Measurements from ENCODE around the gene TMEM184B.

The TMEM184B gene

DNA sequence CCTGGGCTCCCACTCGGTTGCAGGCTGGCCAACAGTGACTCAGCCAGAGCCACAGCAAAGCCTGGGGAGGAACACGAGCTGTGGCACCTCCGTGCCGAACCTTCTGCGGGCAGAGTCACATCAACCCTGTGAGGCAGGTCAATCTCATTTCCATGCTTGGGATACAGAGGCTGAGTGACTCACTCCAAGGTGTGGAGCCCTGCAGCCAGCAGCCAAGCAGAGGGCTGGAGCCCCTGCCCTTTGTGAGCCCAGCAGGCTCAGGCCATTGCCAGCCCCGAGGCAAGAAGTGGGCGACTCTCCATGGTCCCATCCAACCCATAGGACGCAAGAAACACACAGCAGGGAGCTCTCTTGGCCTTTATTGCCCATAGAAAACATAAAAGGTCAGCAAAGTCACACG is 23.1 kb upstream of the TMEM184B start:
- H3K27me3 Mint-ChIP-seq = no peaks in the 10 kb centered on the region
- no peak for ATAC-seq
- no peaks in the 10 kb centered on the region for H3K9me3 Mint-ChIP-seq
- peaks cover 66% of the 10 kb centered on the region for H3K36me3 Mint-ChIP-seq
- no peaks in the 10 kb centered on the region for H3K4me1 Mint-ChIP-seq
- H3K4me3 Mint-ChIP-seq = no peak overlapping the region
- no peak overlapping the region for H3K27ac Mint-ChIP-seq

DNA sequence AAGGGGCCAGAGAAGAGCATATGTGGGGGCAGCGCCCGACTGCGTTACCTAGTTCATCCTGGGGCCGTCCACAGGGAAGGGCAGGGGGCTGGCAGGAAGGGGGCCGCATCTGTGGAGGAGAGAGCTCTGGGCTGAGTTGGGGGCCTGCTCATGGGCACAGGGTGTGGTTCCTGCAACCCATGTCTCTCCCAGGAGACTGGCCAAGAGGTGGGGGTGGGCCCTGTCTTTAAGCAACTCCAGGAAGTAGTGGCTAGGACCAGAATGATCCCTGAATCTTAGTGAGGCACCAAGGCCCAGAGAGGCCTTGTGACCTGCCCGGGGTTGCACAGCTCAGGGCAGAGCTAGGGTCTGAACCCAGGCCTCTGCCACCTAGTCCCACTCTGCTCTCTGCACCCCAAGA is 22.5 kb upstream of the TMEM184B start:
- Mint-ChIP-seq H3K27ac (no peak overlapping the region), H3K36me3 (peaks cover 63% of the 10 kb centered on the region), H3K4me3 (no peak overlapping the region), H3K9me3 (no peaks in the 10 kb centered on the region), H3K27me3 (no peaks in the 10 kb centered on the region), H3K4me1 (no peaks in the 10 kb centered on the region)
- ATAC-seq = no peak

DNA sequence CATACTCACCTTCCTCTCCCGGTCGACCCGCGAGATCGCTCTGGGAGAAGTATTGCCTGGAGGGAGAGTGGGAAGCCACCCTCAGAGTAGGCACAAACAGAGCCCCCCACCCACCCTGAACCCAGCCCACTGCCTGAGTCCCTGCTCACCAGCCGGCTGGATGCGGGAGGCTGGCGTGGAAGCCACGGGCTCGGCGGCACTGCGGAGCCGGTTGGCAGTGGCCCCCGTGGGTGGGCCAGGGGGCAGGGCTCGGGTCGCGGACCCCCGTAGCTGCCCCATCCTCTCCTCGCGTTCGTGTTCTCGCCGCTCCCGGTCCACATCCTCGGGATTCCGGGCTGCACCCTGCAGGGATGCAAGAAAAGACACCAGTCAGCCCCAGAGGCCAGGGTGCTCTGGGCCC is 21.4 kb upstream of the TMEM184B start:
- no peak overlapping the region for H3K27ac Mint-ChIP-seq
- H3K9me3 Mint-ChIP-seq = no peaks in the 10 kb centered on the region
- peaks cover 52% of the 10 kb centered on the region for H3K36me3 Mint-ChIP-seq
- no peak overlapping the region for H3K4me3 Mint-ChIP-seq
- H3K27me3 Mint-ChIP-seq = no peaks in the 10 kb centered on the region
- no peak for ATAC-seq
- H3K4me1 Mint-ChIP-seq = no peaks in the 10 kb centered on the region

DNA sequence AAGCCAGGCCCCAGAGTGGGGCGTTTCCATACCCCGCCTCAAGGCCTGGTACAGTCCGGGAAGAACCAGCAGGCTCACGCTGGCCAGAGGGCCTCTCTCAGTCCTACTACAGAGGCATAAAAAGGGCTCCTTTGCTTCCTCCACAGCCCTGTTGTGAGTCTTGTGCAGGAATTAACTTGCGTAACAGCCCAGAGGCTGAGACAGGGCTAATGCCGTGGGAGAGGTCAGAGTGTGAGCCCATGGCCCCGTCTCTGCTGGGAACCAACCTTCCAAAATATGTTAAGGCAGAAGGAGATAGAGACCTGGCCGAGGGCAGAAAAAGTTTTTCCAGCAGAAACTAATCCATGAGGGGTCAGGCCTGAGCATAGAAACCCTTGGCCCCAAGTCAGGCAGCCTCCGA is 19.9 kb upstream of the TMEM184B start:
- H3K27me3 Mint-ChIP-seq = no peaks in the 10 kb centered on the region
- ATAC-seq = no peak
- H3K27ac Mint-ChIP-seq = no peak overlapping the region
- no peaks in the 10 kb centered on the region for H3K4me1 Mint-ChIP-seq
- H3K36me3 Mint-ChIP-seq = peaks cover 43% of the 10 kb centered on the region
- no peak overlapping the region for H3K4me3 Mint-ChIP-seq
- H3K9me3 Mint-ChIP-seq = no peaks in the 10 kb centered on the region

DNA sequence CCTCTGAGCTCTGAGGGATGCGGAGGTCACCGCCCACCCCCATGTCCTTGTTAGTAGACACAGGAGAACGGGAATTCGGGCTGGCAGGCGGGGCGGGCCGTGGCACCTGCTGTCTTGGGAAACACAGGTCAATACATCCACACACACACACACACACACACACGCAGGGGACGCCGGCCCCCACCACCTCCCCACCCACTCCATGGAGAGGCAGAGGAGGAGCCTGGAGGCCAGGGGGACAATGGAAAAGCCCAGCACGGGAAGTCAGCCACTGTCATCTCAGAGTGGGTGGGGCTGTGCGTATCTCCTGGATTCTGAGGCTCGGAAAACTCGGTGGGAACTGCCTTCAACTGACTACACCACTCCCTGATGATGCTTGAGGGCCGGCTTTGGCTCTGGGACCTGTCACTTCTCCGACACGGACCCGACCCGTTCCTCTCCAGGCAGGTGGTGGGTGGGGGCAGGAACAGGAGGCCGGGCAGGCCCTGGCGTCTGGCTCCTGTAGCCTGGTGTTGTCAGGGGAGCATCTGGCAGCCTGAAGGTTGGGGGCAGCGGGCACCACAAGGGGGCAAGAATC is 18.5 kb upstream of the TMEM184B start:
- no peaks in the 10 kb centered on the region for H3K27me3 Mint-ChIP-seq
- peaks cover 33% of the 10 kb centered on the region for H3K36me3 Mint-ChIP-seq
- H3K4me1 Mint-ChIP-seq = no peaks in the 10 kb centered on the region
- H3K9me3 Mint-ChIP-seq = no peaks in the 10 kb centered on the region
- no peak overlapping the region for H3K27ac Mint-ChIP-seq
- no peak overlapping the region for H3K4me3 Mint-ChIP-seq
- ATAC-seq = no peak

DNA sequence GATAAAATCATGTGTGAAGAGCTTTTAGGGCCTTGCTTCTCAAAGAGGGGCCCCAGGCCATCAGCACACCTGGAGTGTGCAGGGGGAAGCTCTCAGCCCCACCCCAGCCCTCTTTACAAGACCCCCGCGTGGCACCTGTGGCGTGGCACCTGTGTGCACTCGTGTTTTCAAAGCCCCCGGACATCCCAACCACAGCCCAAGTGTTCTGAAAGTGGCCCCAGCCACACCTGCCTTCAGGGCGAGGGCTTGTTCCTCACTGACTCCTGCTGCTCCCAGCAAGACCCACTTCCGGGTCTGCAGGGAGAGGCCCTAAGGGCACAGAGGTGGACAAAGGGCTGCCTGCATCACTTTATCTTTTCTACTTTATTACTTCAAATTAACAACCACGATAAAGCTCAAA is 17.5 kb upstream of the TMEM184B start:
- Mint-ChIP-seq H3K27me3 (no peaks in the 10 kb centered on the region), H3K27ac (no peak overlapping the region), H3K9me3 (no peaks in the 10 kb centered on the region), H3K36me3 (peaks cover 32% of the 10 kb centered on the region), H3K4me3 (no peak overlapping the region), H3K4me1 (no peaks in the 10 kb centered on the region)
- no peak for ATAC-seq

DNA sequence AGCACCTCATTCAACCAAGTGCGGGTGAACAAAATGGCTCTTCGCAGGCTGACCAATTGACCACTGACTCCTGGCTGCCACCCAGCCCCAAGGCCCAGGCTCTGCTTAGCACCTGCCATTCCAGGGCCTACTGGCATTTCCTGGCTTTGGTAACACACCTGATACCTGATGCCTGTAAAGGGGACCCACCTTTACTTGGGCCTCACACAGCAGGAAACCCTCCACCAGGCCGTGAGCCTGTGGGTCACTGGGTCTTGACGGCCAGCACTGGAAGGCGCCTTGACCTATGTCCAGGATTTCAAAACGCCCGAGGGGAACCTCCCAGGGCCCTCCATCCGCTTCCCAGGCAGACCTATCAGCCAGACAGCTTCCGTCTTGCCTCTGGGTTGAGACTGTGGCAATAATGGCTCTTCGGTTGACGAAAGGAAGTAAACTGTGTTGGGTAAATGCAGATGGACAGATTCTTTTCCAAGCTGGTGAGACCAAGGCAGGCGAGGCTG is 16.8 kb upstream of the TMEM184B start:
- H3K4me1 Mint-ChIP-seq = no peaks in the 10 kb centered on the region
- H3K36me3 Mint-ChIP-seq = peaks cover 27% of the 10 kb centered on the region
- no peak for ATAC-seq

DNA sequence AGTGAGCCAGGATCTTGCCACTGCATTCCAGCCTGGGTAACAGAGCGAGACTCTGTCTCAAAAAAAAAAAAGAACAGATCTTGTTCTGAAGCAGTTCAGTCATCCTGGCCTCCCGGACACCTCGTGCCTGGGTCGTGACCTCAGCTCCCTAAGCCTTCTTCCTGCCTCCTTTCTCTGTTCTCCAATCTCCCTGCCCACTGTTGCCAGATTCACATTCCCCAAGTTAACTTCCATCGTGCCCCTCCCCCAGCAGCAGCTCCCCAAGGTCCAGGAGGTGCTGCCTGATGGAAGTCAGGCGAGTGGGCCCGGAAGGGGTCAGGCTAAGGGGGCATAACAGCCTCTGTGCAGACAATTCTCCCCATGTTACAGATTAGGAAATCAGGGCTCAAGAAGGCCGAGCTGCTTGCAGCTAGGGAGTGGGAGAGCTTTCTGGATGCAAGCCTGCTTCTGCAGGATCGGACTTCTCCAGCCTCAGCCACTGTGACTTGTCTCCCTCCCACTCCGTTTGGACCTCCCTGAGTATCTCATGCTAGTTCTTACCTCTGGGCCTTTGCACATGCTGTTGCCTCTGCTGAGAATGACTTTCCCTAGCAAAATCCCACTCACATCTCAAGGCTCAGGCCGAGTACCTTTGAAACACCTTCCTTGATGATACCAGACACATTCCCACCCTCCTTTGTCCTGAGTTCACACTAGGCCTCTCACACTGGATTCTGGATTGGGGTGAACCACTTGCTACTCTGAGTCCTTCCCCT is 14.3 kb upstream of the TMEM184B start:
- Mint-ChIP-seq H3K4me3 (no peak overlapping the region), H3K27me3 (no peaks in the 10 kb centered on the region), H3K4me1 (no peaks in the 10 kb centered on the region), H3K9me3 (no peaks in the 10 kb centered on the region), H3K27ac (no peak overlapping the region), H3K36me3 (peaks cover 9% of the 10 kb centered on the region)
- ATAC-seq = no peak

More for the DNA sequence above, 16.8 kb upstream of the TMEM184B start:
- no peak overlapping the region for H3K4me3 Mint-ChIP-seq
- H3K27ac Mint-ChIP-seq = no peak overlapping the region
- H3K27me3 Mint-ChIP-seq = no peaks in the 10 kb centered on the region
- no peaks in the 10 kb centered on the region for H3K9me3 Mint-ChIP-seq

DNA sequence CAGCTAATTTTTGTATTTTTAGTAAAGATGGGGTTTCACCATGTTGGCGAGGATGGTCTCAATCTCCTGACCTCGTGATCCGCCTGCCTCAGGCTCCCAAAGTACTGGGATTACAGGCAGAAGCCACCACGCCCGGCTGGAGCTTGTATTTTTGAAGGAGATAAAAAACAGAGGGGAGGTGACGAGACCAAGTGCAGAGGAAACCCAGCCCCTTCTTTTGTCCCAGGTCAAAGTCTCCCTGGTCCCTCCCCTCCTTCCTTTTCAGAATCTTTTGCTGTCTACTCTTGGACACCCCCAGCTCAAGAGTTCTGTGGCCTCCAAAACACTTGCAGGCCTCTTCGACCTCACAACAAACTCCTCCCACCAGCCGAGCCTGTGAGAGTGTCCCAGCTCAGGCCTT is 12.2 kb upstream of the TMEM184B start:
- Mint-ChIP-seq H3K36me3 (no peaks in the 10 kb centered on the region), H3K4me3 (no peak overlapping the region), H3K27ac (no peak overlapping the region), H3K4me1 (no peaks in the 10 kb centered on the region), H3K27me3 (no peaks in the 10 kb centered on the region), H3K9me3 (no peaks in the 10 kb centered on the region)
- ATAC-seq = no peak

DNA sequence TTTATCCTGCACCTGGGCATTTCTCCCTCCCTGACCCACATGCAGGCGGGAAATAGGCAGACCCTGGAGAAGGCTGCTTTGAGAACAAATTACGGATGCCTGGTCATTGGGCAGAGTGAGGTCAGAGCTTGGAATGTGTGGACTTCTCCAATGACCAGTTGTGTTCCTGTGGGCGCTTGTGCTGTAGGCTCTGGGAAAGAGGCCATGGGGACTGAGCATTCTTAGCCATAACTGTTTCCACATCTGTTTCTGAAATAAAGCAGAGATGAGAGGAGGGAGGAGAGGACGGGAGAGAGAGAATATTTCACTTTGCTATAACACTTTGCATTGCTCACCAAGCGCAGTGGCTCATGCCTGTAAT is 11.2 kb upstream of the TMEM184B start:
- no peak for ATAC-seq
- Mint-ChIP-seq H3K4me3 (no peak overlapping the region), H3K27me3 (no peaks in the 10 kb centered on the region), H3K9me3 (no peaks in the 10 kb centered on the region), H3K27ac (no peak overlapping the region), H3K4me1 (no peaks in the 10 kb centered on the region), H3K36me3 (no peaks in the 10 kb centered on the region)

DNA sequence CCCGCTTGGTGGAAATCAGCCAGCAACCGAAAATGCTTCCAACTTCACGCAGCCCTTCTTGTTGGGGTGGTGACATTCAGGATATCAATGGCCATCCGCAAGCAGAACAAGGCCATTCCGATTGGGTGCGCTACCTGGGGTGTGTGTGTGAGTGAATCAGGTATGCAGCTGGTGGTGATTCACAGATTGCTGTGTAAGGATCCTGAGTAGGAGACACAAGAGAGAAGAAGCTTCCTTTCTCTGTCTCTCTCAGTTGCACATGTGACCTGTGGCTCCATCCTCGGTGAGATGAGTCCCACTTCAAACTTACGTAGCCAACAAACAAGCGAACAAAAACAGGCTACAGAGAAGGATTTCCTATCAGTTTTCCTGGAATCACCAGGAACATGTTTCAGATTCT is 9.6 kb upstream of the TMEM184B start:
- no peak overlapping the region for H3K27ac Mint-ChIP-seq
- H3K4me1 Mint-ChIP-seq = peaks cover under 1% of the 10 kb centered on the region
- no peaks in the 10 kb centered on the region for H3K36me3 Mint-ChIP-seq
- ATAC-seq = no peak
- no peaks in the 10 kb centered on the region for H3K9me3 Mint-ChIP-seq
- no peak overlapping the region for H3K4me3 Mint-ChIP-seq
- H3K27me3 Mint-ChIP-seq = no peaks in the 10 kb centered on the region

DNA sequence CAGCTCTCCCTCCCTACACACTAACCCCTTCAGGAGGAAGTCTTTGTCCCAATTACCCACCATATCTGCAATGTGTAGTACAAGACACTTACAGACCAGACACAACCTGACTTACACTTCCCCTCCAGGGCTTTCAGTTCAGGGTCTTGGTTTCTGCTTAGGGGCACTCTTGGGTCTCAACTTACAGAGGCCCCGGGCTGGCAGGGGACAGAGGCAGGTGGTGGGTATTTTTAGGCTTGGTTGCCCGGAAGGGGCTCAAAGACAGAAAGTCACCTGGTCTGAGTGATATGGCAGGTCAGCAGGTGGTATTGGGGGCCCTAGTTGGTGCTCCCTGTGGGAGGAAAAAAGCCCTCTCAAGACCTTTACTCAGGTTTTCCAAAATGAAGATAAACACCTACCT is 3.4 kb upstream of the TMEM184B start:
- no peaks in the 10 kb centered on the region for H3K36me3 Mint-ChIP-seq
- H3K27me3 Mint-ChIP-seq = no peaks in the 10 kb centered on the region
- no peak overlapping the region for H3K4me3 Mint-ChIP-seq
- H3K4me1 Mint-ChIP-seq = peaks cover 43% of the 10 kb centered on the region
- no peak overlapping the region for H3K27ac Mint-ChIP-seq
- ATAC-seq = no peak
- H3K9me3 Mint-ChIP-seq = no peaks in the 10 kb centered on the region

DNA sequence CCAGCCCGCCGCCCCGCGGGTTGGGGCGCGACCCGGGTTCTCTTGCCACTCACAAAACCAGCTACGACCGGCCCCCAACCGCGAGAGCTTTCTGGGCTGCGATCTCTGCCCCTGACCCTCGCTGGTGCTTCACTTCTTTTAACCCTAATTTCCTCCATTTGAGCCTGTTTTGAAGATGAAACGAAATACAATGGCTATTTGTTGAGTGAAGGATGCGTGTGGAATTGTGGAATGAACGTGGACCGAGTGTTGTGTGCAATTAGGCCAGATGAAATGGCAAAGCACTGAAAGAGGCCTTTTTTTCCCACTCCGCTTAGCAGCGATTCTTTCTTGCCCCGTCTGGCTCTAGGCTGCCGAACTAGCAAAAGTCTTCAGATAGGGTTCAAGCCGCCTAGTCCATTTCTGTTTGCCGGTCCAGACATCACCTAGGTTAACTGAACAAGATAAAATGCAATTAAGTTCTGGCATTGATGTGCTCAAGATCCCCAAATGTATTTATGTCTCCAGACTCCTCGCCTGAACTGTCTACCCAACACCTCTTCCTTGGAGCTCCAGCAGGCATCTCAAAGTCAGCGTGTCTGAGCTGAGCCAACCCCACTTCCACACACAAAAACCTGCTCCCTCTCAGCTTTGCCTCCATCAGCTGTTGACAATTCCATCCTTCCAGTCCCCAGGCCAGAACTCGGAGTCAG is 471 bp upstream of the TMEM184B start:
- peaks cover 64% of the 10 kb centered on the region for H3K4me1 Mint-ChIP-seq
- H3K27ac Mint-ChIP-seq = peak overlapping the region; percentile 95
- H3K36me3 Mint-ChIP-seq = peaks cover 5% of the 10 kb centered on the region
- H3K4me3 Mint-ChIP-seq = peak overlapping the region; percentile 91
- no peaks in the 10 kb centered on the region for H3K27me3 Mint-ChIP-seq
- ATAC-seq = no peak
- H3K9me3 Mint-ChIP-seq = no peaks in the 10 kb centered on the region

DNA sequence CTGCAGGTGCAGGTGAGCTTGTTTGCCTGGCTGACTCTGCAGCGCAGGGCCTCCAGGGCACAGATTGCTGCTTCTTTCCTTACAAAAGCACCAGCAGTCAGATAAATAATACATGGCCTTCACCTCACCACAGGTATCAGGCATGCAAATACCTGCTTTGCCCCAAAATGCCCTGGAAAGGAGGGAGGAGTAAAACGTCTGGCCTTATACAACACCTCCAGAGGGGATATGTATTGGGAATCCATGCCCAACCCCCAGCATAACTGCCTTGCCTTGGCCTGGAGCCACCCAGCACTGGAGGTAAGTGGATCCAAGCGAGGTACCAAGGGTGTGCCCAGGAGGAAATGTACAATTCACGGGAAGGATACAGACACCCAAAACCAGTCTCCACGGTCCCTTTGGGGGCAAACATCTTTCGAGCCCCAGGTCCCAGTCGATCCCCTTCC is 860 bp downstream of the TMEM184B start:
- H3K4me1 Mint-ChIP-seq = peaks cover 71% of the 10 kb centered on the region
- peaks cover 5% of the 10 kb centered on the region for H3K36me3 Mint-ChIP-seq
- H3K4me3 Mint-ChIP-seq = peak overlapping the region; percentile 91
- H3K27ac Mint-ChIP-seq = peak overlapping the region; percentile 95
- peak; percentile 21 for ATAC-seq
- H3K27me3 Mint-ChIP-seq = no peaks in the 10 kb centered on the region
- H3K9me3 Mint-ChIP-seq = no peaks in the 10 kb centered on the region

DNA sequence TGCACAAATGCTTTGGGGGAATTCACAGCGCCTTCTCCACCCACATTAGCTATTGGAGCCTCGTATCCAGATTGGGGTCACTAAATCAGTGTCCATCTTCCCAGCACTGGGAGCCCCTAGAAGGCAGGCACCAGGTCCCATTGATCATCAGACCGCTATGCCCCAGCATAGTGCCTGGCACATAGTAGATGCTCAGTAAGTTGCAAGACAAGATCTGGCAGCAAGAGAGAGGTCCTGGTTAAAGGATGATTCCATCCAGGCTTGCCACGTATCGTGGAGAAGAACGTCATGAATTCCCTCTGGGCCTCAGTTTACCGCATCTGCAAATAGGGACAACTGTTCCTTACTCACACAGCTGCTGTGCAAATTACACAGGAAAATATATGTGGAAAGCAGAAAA is 1.7 kb downstream of the TMEM184B start:
- Mint-ChIP-seq H3K27me3 (no peaks in the 10 kb centered on the region), H3K36me3 (peaks cover 5% of the 10 kb centered on the region), H3K4me1 (peaks cover 64% of the 10 kb centered on the region), H3K4me3 (no peak overlapping the region), H3K27ac (peak overlapping the region; percentile 65), H3K9me3 (no peaks in the 10 kb centered on the region)
- no peak for ATAC-seq

Measured in stimulated activated memory B cell treated with anti-CD40 and anti-IgM and Interleukin-4, amounts not matched to agents 10 μg/mL and 1 μg/mL and 100 μg/mL, for 72 hours (primary cell).